H1 (cell line): ENCODE data around the gene C1orf115. TPM values are rescaled to one million over a fixed set of nuclear protein-coding genes. Genes with fewer than 3 reads are reported as not detected.

Experiments
- EGR1 ChIP-seq: IDR thresholded peaks from 2 replicates; pipeline ENCODE4 v1.6.1; 2011; ENCODE audit warnings: low read depth, low read length, borderline replicate concordance
- POLR2A ChIP-seq, 2 experiments: IDR thresholded peaks; 1 replicate in 1 of 2; 2 replicates in 1 of 2; pipeline ENCODE4 v1.6.1; 2011; ENCODE audit warnings: low read depth in 2 of 2, low read length in 2 of 2, mild to moderate bottlenecking in 2 of 2; ENCODE audit errors: control extremely low read depth in 1 of 2
- SIN3A ChIP-seq, 2 experiments: IDR thresholded peaks in 1 of 2; conservative IDR thresholded peaks in 1 of 2; 2 replicates each; pipeline ENCODE4 v1.6.1; 2011 to 2012; ENCODE audit warnings: low read length in 2 of 2, improper control_type of control experiment in 1 of 2, low read depth in 1 of 2, mild to moderate bottlenecking in 1 of 2
- polyA plus RNA-seq, 7 experiments: library from polyadenylated mRNA; depleted of rRNA in 3 of 7; stranded (reverse) in 5 of 7; unstranded in 2 of 7; fragments of >200 nt in 5 of 7; fragments of 200-250 nt in 2 of 7; gene quantifications; 1 replicate in 5 of 7; 2 replicates in 1 of 7; 4 replicates in 1 of 7; pipeline versions ENCODE4 v1.2.1 to v1.2.3, GENCODE V29; 2011 to 2013; ENCODE audit warnings: missing spikeins in 2 of 7, mixed read lengths in 2 of 7
- total RNA-seq: library from RNA; stranded (reverse); fragmentation: NEBNext Ultra II Directional; extraction: Animal tissue kit (Norgen Biotek cat#: 25700); gene quantifications from 2 replicates; pipeline ENCODE4 v1.2.1, GENCODE V29; 2021

The C1orf115 gene
- total and polyA plus RNA-seq, 2 of the 8 experiments (the other 6 are each of a cell fraction or from before 2014, with no cell fraction given): 3.5 to 5.6 TPM

- TF ChIP-seq POLR2A (IDR thresholded peaks at IDR 0.05; ENCODE audit: control extremely low read depth in 1 of 2, low read depth in 2 of 2, low read length in 2 of 2): no peak
- no peak for TF ChIP-seq EGR1
- TF ChIP-seq SIN3A (conservative IDR thresholded peaks at IDR 0.05 in 1 of 2, IDR thresholded peaks at IDR 0.05 in 1 of 2; ENCODE audit: low read depth in 1 of 2, low read length in 2 of 2): no peak
Measured at GRCh38 chr1:220642285-220642684, 47.9 kb upstream of the C1orf115 start (continued).
